Fibroblast of lung (primary cell): ENCODE data around the gene SETBP1. TPM values are rescaled to one million over a fixed set of nuclear protein-coding genes. Genes with fewer than 3 reads are reported as not detected.
A peak's percentile ranks its signal among the peaks of the same experiment; 100 is the strongest.

Source experiments
- DNase-seq, 2 donors: peaks; one replicate each; pipeline versions ENCODE4 v3.0.0 to v3.0.0-alpha.2; 2010; ENCODE audit warnings: low read depth in 2 of 2
- H2AFZ ChIP-seq: 2 replicates; pipeline ENCODE4 v1.5.1; 2012; ENCODE audit warnings: low read length, control low read depth, inconsistent platforms
- H3K27ac ChIP-seq: 2 replicates; pipeline ENCODE4 v1.5.1; 2011; ENCODE audit warnings: low read length, control low read depth; ENCODE audit not compliant: insufficient read depth
- H3K27me3 ChIP-seq: 2 replicates; pipeline ENCODE4 v1.5.1; 2011; ENCODE audit warnings: mild to moderate bottlenecking, low read length; ENCODE audit not compliant: control insufficient read depth, insufficient read depth
- H3K36me3 ChIP-seq: 2 replicates; pipeline ENCODE4 v1.5.1; 2011; ENCODE audit warnings: low read length; ENCODE audit not compliant: control insufficient read depth, insufficient read depth
- H3K4me1 ChIP-seq: 2 replicates; pipeline ENCODE4 v1.5.1; 2011; ENCODE audit warnings: low read length; ENCODE audit not compliant: control insufficient read depth, insufficient read depth; ENCODE audit errors: extremely low read depth
- H3K4me2 ChIP-seq: 2 replicates; pipeline ENCODE4 v1.5.1; 2011; ENCODE audit warnings: low read length, control low read depth; ENCODE audit not compliant: insufficient read depth; ENCODE audit errors: extremely low read depth
- H3K4me3 ChIP-seq, 4 experiments: fragments of 200-600 bp in 1 of 4; sonication (generic) in 1 of 4; replicated peaks in 1 of 4; 2 replicates each; pipeline ENCODE4 v1.5.1; 2011 to 2016; ENCODE audit warnings: low read length in 4 of 4, low read depth in 3 of 4, mild to moderate bottlenecking in 3 of 4, control low read depth in 2 of 4, inconsistent platforms in 1 of 4, mixed read lengths in 1 of 4; ENCODE audit not compliant: insufficient read depth in 1 of 4; ENCODE audit errors: control extremely low read depth in 1 of 4
- H3K79me2 ChIP-seq: 2 replicates; pipeline ENCODE4 v1.5.1; 2012; ENCODE audit warnings: mild to moderate bottlenecking, low read length, inconsistent platforms; ENCODE audit not compliant: control insufficient read depth, insufficient read depth
- H3K9ac ChIP-seq: 2 replicates; pipeline ENCODE4 v1.5.1; 2011; ENCODE audit warnings: mild to moderate bottlenecking, low read length, control low read depth; ENCODE audit not compliant: insufficient read depth
- H3K9me3 ChIP-seq: 2 replicates; pipeline ENCODE4 v1.5.1; 2012; ENCODE audit warnings: low read depth, low read length; ENCODE audit not compliant: control insufficient read depth, insufficient read depth
- H4K20me1 ChIP-seq: 2 replicates; pipeline ENCODE4 v1.5.1; 2011; ENCODE audit warnings: low read length; ENCODE audit not compliant: control insufficient read depth, insufficient read depth; ENCODE audit errors: extremely low read depth
- EZH2 ChIP-seq: IDR thresholded peaks from 2 replicates; pipeline ENCODE4 v1.5.1; 2012; ENCODE audit warnings: low read length, control low read depth, mild to moderate bottlenecking; ENCODE audit errors: missing control alignments
- polyA plus RNA-seq, 2 donors: library from polyadenylated mRNA; depleted of rRNA in 1 of 2; stranded (reverse) in 1 of 2; unstranded in 1 of 2; fragments of >200 nt; gene quantifications; 2 replicates each; pipeline ENCODE4 v1.2.1, GENCODE V29; 2011 to 2012; ENCODE audit warnings: missing spikeins in 1 of 2
- total RNA-seq: library from RNA; depleted of rRNA; stranded (reverse); fragments of >200 nt; gene quantifications from 2 replicates; pipeline ENCODE4 v1.2.1, GENCODE V29; 2014
- TF ChIP-seq, protein P1 (sequence below), 2 donors: IDR thresholded peaks in 1 of 2; conservative IDR thresholded peaks in 1 of 2; 1 replicate in 1 of 2; 2 replicates in 1 of 2; pipeline ENCODE4 v1.5.1; 2011 to 2012; ENCODE audit warnings: low read length in 2 of 2, control low read depth in 1 of 2, inconsistent platforms in 1 of 2, low read depth in 1 of 2, mild to moderate bottlenecking in 1 of 2

SETBP1 gene
- total and polyA plus RNA-seq, 2 donors (not counting 1 experiment from before 2014, with no cell fraction given) = 4.5 to 5.4 TPM

DNA sequence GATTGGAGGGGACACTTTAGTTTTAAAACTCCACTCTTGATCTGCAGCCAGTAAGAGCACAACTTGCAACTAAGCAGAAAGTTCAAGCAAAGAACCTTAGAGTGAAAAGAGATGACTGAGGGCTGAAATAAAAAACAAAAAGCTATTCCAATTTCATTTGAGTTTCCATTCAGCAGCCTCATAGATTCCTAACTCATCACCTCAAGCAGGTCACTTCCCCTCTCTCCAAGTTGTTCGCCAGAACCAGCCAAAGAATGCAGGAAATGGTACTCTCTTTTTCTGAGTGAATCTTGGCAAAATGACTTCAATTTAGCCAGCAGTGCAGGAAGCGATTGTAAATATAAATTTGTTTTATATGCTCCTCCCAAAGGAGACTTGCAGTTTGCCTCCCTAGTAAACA is 213.3 kb downstream of the SETBP1 start:
- DNase-seq = peak in 1 of 2 donors; percentile 39
- H3K4me1 ChIP-seq = no peaks in the 10 kb centered on the region
- no peaks in the 10 kb centered on the region for H3K79me2 ChIP-seq
- H3K36me3 ChIP-seq = no peaks in the 10 kb centered on the region
- no peak overlapping the region for H2AFZ ChIP-seq
- H3K4me2 ChIP-seq = no peak overlapping the region
- no peaks in the 10 kb centered on the region for H3K9me3 ChIP-seq
- no peak overlapping the region for H3K27ac ChIP-seq
- TF ChIP-seq, protein P1, sequence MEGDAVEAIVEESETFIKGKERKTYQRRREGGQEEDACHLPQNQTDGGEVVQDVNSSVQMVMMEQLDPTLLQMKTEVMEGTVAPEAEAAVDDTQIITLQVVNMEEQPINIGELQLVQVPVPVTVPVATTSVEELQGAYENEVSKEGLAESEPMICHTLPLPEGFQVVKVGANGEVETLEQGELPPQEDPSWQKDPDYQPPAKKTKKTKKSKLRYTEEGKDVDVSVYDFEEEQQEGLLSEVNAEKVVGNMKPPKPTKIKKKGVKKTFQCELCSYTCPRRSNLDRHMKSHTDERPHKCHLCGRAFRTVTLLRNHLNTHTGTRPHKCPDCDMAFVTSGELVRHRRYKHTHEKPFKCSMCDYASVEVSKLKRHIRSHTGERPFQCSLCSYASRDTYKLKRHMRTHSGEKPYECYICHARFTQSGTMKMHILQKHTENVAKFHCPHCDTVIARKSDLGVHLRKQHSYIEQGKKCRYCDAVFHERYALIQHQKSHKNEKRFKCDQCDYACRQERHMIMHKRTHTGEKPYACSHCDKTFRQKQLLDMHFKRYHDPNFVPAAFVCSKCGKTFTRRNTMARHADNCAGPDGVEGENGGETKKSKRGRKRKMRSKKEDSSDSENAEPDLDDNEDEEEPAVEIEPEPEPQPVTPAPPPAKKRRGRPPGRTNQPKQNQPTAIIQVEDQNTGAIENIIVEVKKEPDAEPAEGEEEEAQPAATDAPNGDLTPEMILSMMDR (conservative IDR thresholded peaks at IDR 0.05 in 1 of 2, IDR thresholded peaks at IDR 0.05 in 1 of 2; ENCODE audit: low read depth in 1 of 2, low read length in 2 of 2) = no peak
- no peak for TF ChIP-seq EZH2
- H3K4me3 ChIP-seq = no peak overlapping the region
- H3K9ac ChIP-seq = no peak overlapping the region
- H3K27me3 ChIP-seq = no peaks in the 10 kb centered on the region
- H4K20me1 ChIP-seq = no peaks in the 10 kb centered on the region

DNA sequence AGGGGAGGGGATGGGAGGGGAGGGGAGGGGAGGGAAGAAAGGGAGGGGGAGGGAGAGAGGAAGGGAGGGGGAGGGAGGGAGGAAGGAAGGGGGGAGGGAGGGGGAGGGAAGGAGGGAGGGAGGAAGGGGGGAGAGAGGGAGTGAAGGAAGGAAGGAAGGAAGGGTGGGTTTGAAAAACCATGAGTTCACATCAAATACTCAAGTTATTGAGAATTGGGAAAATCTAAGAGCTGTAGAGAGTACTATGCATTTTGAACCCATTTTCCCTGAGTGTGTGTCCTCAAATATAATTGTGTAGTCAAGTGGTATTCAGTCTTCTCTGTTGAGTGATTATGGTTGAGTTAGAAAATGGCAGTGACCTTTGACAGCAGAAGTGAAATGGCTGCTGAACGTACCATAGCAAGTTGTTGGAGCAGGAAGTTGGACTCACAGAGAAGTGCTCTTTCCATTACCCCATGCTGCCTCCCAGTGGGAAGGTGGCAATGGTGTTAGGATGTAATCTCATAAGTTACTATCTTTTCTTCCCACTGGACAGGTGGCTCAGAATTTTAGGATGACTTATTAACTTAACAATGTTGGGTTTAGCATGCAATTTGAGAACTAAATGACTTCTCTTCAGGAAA is 214.6 kb downstream of the SETBP1 start:
- H2AFZ ChIP-seq = no peak overlapping the region
- no peaks in the 10 kb centered on the region for H3K27me3 ChIP-seq
- H3K9ac ChIP-seq = no peak overlapping the region
- H3K9me3 ChIP-seq = no peaks in the 10 kb centered on the region
- no peak overlapping the region for H3K27ac ChIP-seq
- DNase-seq = peak; percentile 59 to 84
- TF ChIP-seq, protein P1 (conservative IDR thresholded peaks at IDR 0.05 in 1 of 2, IDR thresholded peaks at IDR 0.05 in 1 of 2; ENCODE audit: low read depth in 1 of 2, low read length in 2 of 2) = peak; percentile 47 to 73
- no peak for TF ChIP-seq EZH2
- no peaks in the 10 kb centered on the region for H4K20me1 ChIP-seq
- H3K79me2 ChIP-seq = no peaks in the 10 kb centered on the region
- no peaks in the 10 kb centered on the region for H3K4me1 ChIP-seq
- H3K4me2 ChIP-seq = no peak overlapping the region
- no peaks in the 10 kb centered on the region for H3K36me3 ChIP-seq
- H3K4me3 ChIP-seq = no peak overlapping the region

DNA sequence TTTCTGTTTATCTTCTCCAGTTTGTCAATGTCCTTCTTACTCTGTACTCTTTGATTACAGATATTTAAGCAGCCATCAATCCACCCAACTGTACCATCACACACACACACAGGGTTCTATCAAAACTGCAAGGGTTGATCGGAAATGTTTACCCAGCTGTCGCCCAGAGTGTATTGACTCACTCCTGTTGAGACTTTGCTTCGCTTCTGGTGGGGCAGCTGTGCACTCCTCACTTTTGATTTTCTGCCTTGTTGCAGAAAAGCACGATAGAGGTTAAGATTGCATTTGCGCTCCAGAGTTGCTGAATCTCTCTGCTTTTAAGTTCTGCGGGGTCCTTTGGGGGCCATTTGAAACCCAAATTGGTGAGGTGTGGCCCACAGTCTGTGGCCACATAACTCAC is 216.2 kb downstream of the SETBP1 start:
- H3K4me2 ChIP-seq = no peak overlapping the region
- H4K20me1 ChIP-seq = no peaks in the 10 kb centered on the region
- no peaks in the 10 kb centered on the region for H3K79me2 ChIP-seq
- H3K9ac ChIP-seq = no peak overlapping the region
- no peak overlapping the region for H3K27ac ChIP-seq
- H3K4me1 ChIP-seq = no peaks in the 10 kb centered on the region
- H3K36me3 ChIP-seq = no peaks in the 10 kb centered on the region
- DNase-seq = no peak
- TF ChIP-seq EZH2 = no peak
- TF ChIP-seq, protein P1 (conservative IDR thresholded peaks at IDR 0.05 in 1 of 2, IDR thresholded peaks at IDR 0.05 in 1 of 2; ENCODE audit: low read depth in 1 of 2, low read length in 2 of 2) = no peak
- no peak overlapping the region for H2AFZ ChIP-seq
- H3K27me3 ChIP-seq = no peaks in the 10 kb centered on the region
- H3K4me3 ChIP-seq = no peak overlapping the region
- H3K9me3 ChIP-seq = no peaks in the 10 kb centered on the region
